GM21528 (cell line): ENCODE measurements around the gene TUBGCP3.
"Not testable (repeated sequence)": the region's sequence is repeated elsewhere in the genome, so short reads cannot be mapped to it uniquely, and the experiment has no call there.

Experiments used
- ATAC-seq: cut with Tn5 transposase; IDR thresholded peaks from one replicate; pipeline ENCODE4 v1.9.1; 2021; ENCODE audit warnings: mild to moderate bottlenecking, moderate library complexity; ENCODE audit not compliant: unreplicated experiment, low FRiP score

The TUBGCP3 gene

GRCh38 chr13:112587764-112588489 lies at the start of gene TUBGCP3:
TSS of gene TUBGCP3 (minus strand) at chr13:112588153. CDS start at chr13:112587980, 173 bp downstream.
- ATAC-seq: peak; percentile 85

GRCh38 chr13:112637017-112637801 lies 49.3 kb upstream of the TUBGCP3 start:
- no peak for ATAC-seq

DNA sequence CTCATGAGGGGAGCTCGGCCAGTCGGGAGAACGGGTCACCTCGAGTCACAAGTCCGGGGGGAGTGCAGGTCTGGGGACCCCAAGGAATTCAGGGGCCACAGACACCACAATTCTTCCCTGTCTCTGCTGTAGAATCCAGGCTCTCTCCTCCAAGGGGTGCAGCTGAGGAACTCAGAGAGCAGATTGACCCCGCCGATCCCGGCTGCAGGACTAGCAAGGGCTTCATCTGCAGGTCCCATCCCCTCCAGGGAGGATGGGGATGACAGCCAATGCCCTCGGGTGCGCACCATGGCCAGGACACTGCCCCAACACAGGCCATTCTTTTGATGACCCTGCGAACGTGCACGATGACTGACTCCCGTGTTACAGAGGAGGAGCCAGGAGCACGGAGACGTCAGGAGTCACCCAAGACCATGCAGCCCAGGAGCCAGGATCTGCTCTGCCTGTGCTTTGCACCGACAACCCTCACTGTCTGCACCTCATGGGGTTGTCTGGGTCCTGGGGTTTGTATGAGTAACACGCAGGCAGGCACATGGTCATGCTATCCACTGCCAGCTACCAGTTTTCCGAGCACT lies 48.5 kb upstream of the TUBGCP3 start:
- ATAC-seq: no peak

DNA sequence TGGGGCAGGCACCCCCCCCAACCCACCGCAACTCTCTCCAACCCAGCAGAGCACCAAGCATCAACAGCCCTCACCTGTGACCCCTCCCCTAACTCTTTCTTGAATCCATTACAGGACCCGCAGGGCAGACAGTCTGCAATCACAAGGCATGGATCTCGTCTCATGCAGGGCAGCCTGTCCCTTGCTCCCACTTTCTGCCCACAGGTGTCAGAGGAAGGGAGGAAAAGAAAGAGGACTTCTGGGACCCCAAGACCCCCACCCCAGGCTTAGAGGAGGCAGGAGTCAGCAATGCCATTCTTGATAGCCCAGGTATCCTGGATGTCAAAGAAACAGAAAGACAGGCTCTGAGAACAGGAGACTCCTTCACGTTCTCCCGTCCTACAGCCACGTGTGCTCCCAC lies 47.4 kb upstream of the TUBGCP3 start:
- no peak for ATAC-seq

- ATAC-seq: no peak
Measured at GRCh38 chr13:112634102-112634501, 46.1 kb upstream of the TUBGCP3 start.

DNA sequence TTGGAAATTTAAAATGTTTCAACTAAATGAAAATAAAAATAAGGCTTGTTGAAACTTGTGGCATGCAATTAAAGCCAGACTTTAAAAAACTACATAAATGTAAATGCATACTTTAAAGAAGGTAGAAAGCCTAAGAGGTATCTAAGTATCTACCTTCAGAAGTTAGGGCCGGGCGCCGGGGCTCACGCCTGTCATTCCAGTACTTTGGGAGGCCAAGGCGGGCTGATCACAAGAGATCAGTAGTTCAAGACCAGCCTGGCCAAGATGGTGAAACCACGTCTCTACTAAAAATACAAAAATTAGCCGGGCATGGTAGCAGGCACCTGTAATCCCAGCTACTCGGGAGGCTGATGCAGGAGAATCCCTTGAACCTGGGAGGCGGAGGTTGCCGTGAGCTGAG lies 42.3 kb upstream of the TUBGCP3 start:
- not testable (repeated sequence) for ATAC-seq

GRCh38 chr13:112629161-112629560 lies 41.2 kb upstream of the TUBGCP3 start:
- no peak for ATAC-seq

DNA sequence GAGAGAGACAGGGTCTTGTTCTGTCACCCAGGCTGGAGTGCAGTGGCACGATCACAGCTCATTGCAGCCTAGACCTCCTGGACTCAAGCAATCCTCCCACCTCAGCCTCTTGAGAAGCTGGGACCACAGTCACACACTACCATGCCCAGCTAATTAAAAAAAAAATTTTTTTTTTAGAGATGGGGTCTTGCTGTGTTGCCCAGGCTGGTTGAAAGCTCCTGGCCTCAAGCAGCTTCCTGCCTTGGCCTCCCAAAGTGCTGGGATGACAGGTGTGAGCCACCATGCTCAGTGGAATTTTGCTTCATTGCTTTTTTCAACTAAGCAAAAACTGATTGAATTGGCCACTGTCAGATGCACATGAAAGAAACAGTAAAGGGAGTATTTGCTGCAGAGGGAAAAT lies 39.7 kb upstream of the TUBGCP3 start:
- ATAC-seq: not testable (repeated sequence)

GRCh38 chr13:112627161-112627560 lies 39.2 kb upstream of the TUBGCP3 start:
- ATAC-seq: no peak

DNA sequence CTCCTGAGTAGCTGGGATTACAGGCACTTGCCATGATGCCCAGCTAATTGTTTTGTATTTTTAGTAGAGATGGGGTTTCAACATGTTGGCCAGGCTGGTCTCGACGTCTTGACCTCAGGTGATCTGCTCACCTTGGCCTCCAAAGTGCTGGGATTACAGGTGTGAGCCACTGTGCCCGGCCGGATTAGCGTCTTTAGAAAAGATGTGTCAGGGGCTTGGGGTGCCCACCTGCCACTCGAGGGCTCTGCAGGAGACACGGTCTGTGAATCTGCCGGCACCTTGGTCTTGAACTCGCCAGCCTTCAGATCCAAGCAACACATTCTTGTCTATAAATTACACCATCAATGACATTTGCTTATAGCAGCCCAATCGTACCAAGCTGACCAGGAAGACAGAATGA lies 38.8 kb upstream of the TUBGCP3 start:
- no peak for ATAC-seq

DNA sequence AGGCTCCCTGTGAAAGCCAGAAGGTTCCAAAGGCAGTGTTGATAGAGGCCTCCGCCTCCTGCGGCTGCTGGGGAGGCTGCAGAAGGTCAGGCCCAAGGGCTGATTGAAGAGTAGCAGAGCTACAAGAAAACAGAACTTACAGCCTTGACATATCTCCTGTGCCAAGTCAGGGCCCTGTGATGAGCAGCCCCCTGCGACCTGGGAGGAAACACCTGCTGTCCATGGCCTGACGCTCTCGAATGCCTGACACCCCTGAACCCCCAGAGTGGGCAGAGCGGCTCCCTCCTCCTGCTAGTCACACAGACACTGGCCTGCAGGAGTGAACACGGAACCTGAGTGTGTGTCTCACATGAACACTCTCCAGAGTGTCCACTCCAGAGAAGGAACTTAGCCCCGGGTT lies 38.2 kb upstream of the TUBGCP3 start:
- ATAC-seq: no peak

GRCh38 chr13:112625698-112626097 lies 37.7 kb upstream of the TUBGCP3 start:
- no peak for ATAC-seq

DNA sequence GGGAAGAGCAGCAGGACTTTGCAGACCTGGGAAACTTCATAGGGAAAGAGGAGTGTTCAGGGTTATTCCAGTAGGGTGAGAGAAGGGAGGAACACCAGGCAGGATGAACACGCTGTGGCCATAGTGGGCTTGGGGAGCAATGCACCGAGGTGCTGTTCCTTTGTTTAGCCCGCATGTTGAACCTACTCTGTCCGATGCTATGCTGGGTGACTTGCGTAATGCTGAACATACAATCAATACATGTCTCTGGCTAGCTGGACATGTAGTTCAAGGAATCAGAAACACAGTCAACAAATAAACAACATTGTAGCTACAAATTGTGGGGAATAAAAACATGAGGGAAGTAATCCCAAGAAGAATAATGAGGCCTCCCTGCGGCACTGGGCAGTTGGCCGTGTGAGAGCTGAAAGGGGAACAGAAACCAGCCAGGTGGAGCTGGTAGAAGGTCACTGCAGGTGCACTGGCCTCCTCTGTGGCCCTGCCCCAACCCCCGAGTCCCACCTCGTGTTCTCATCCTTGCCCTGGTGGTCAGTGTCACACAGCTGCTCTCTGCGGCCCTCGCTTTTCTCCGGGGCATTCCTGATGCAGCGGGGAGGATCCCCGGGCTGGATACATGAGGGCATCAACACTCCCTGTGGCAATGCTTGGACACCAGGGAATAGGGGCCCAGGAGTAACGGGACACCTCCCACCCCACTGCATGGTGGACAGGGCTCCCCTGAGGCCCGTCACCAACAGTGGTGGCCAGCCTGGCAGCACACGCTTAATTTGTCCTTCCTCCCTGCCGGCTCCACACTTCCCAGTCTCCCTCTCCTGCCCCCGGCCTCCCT lies 36.9 kb upstream of the TUBGCP3 start:
- ATAC-seq: no peak

- ATAC-seq: no peak
Measured at GRCh38 chr13:112624040-112624439, 36.1 kb upstream of the TUBGCP3 start.

- ATAC-seq: no peak
Measured at GRCh38 chr13:112623051-112623711, 35.2 kb upstream of the TUBGCP3 start.

- no peak for ATAC-seq
Measured at GRCh38 chr13:112622375-112622774, 34.4 kb upstream of the TUBGCP3 start.

- no peak for ATAC-seq
Measured at GRCh38 chr13:112619730-112620631, 32.0 kb upstream of the TUBGCP3 start.

- ATAC-seq: no peak
Measured at GRCh38 chr13:112618501-112618900, 30.5 kb upstream of the TUBGCP3 start.

- no peak for ATAC-seq
Measured at GRCh38 chr13:112617754-112618375, 29.9 kb upstream of the TUBGCP3 start.
